ENCODE measurements around the gene MED14.

GRCh38 chrX:40623665-40624064 lies 111.7 kb downstream of the MED14 start:
- no peak for TF ChIP-seq TAF1 (IDR thresholded peaks at IDR 0.05; ENCODE audit: borderline replicate concordance, insufficient read depth, low read length)
- TF ChIP-seq, protein P1, sequence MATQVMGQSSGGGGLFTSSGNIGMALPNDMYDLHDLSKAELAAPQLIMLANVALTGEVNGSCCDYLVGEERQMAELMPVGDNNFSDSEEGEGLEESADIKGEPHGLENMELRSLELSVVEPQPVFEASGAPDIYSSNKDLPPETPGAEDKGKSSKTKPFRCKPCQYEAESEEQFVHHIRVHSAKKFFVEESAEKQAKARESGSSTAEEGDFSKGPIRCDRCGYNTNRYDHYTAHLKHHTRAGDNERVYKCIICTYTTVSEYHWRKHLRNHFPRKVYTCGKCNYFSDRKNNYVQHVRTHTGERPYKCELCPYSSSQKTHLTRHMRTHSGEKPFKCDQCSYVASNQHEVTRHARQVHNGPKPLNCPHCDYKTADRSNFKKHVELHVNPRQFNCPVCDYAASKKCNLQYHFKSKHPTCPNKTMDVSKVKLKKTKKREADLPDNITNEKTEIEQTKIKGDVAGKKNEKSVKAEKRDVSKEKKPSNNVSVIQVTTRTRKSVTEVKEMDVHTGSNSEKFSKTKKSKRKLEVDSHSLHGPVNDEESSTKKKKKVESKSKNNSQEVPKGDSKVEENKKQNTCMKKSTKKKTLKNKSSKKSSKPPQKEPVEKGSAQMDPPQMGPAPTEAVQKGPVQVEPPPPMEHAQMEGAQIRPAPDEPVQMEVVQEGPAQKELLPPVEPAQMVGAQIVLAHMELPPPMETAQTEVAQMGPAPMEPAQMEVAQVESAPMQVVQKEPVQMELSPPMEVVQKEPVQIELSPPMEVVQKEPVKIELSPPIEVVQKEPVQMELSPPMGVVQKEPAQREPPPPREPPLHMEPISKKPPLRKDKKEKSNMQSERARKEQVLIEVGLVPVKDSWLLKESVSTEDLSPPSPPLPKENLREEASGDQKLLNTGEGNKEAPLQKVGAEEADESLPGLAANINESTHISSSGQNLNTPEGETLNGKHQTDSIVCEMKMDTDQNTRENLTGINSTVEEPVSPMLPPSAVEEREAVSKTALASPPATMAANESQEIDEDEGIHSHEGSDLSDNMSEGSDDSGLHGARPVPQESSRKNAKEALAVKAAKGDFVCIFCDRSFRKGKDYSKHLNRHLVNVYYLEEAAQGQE (IDR thresholded peaks at IDR 0.05; ENCODE audit: insufficient read depth in 1 of 2, low read depth in 2 of 2, low read length in 2 of 2), result no peak
- no peak for TF ChIP-seq POLR2AphosphoS5 (IDR thresholded peaks at IDR 0.05; ENCODE audit: low read depth, low read length)
- TF ChIP-seq SIN3A (IDR thresholded peaks at IDR 0.05; ENCODE audit: borderline replicate concordance, insufficient read depth, low read length), result no peak
- TF ChIP-seq FOXP2 (optimal IDR thresholded peaks at IDR 0.05; ENCODE audit: borderline replicate concordance, extremely low read depth, extremely low read length, insufficient read depth), result no peak
